GM06990 (cell line): Measurements from ENCODE around the gene C19orf81.

Experiments used
- DNase-seq: peaks from one replicate; pipeline ENCODE4 v3.0.0-alpha.2; 2011; ENCODE audit not compliant: insufficient read length; ENCODE audit errors: extremely low read depth
- H3K27me3 ChIP-seq: replicated peaks from 2 replicates; pipeline ENCODE4 v1.6.0; 2011; ENCODE audit warnings: low read length; ENCODE audit not compliant: control insufficient read depth, insufficient read depth
- H3K36me3 ChIP-seq: 2 replicates; pipeline ENCODE4 v1.5.1; 2011; ENCODE audit warnings: low read length; ENCODE audit not compliant: control insufficient read depth, insufficient read depth
- H3K4me3 ChIP-seq: replicated peaks from 2 replicates; pipeline ENCODE4 v1.5.1; 2011; ENCODE audit warnings: low read depth, mild to moderate bottlenecking, control low read depth, low read length
- CTCF ChIP-seq: IDR thresholded peaks from 2 replicates; pipeline ENCODE4 v1.5.1; 2011; ENCODE audit warnings: low read length, control low read depth, mild to moderate bottlenecking, inconsistent platforms; ENCODE audit not compliant: insufficient read depth, poor library complexity, severe bottlenecking

Gene C19orf81

GRCh38 chr19:50667177-50667758 lies 18.0 kb downstream of the C19orf81 start:
- DNase-seq: no peak
- Histone ChIP-seq H3K27me3 (no peaks in the 10 kb centered on the region; the same call in none of the 2 replicates), H3K36me3 (no peaks in the 10 kb centered on the region), H3K4me3 (no peak overlapping the region)
- TF ChIP-seq CTCF: no peak

GRCh38 chr19:50667759-50668231 lies 18.6 kb downstream of the C19orf81 start:
- TF ChIP-seq CTCF: no peak
- DNase-seq: no peak
- Histone ChIP-seq H3K27me3 (no peaks in the 10 kb centered on the region; the same call in none of the 2 replicates), H3K36me3 (no peaks in the 10 kb centered on the region), H3K4me3 (no peak overlapping the region)

GRCh38 chr19:50668416-50668815 lies 19.2 kb downstream of the C19orf81 start:
- TF ChIP-seq CTCF: no peak
- no peak for DNase-seq
- Histone ChIP-seq H3K36me3 (no peaks in the 10 kb centered on the region), H3K4me3 (no peak overlapping the region), H3K27me3 (no peaks in the 10 kb centered on the region; the same call in none of the 2 replicates)

- Histone ChIP-seq H3K4me3 (no peak overlapping the region), H3K27me3 (no peaks in the 10 kb centered on the region; the same call in none of the 2 replicates), H3K36me3 (no peaks in the 10 kb centered on the region)
- no peak for DNase-seq
- no peak for TF ChIP-seq CTCF
Observed at GRCh38 chr19:50668879-50669278, 19.6 kb downstream of the C19orf81 start.

- no peak for DNase-seq
- H3K36me3 ChIP-seq: no peaks in the 10 kb centered on the region
- no peak overlapping the region for H3K4me3 ChIP-seq
- peak; percentile 73 for TF ChIP-seq CTCF
- H3K27me3 ChIP-seq: peaks cover 1% of the 10 kb centered on the region
Observed at GRCh38 chr19:50669302-50670101, 20.3 kb downstream of the C19orf81 start.
